Upper lobe of left lung (tissue), 4 donors: ENCODE results near the gene CITED4.

Source experiments
- CTCF ChIP-seq, 6 experiments: fragments of 450-650 bp in 4 of 6; fragments of 200-600 bp in 2 of 6; sonication (generic) in 2 of 6; IDR thresholded peaks; one replicate each; pipeline ENCODE4 v1.5.1; 2016 to 2019; ENCODE audit warnings: antibody characterized with exemption in 6 of 6
- EP300 ChIP-seq, 4 donors: sonication (generic); formaldehyde crosslinking; IDR thresholded peaks; one replicate each; pipeline ENCODE4 v1.5.1; 2017; ENCODE audit warnings: antibody characterized with exemption in 4 of 4, control low read depth in 2 of 4
- POLR2A ChIP-seq, 4 donors: fragments of 450-650 bp; IDR thresholded peaks; one replicate each; pipeline ENCODE4 v1.5.1; 2016 to 2017; ENCODE audit warnings: antibody characterized with exemption in 4 of 4, mild to moderate bottlenecking in 2 of 4
- POLR2AphosphoS5 ChIP-seq, 2 donors: sonication (generic); formaldehyde crosslinking; IDR thresholded peaks; one replicate each; pipeline ENCODE4 v1.5.1; 2017; ENCODE audit warnings: antibody characterized with exemption in 2 of 2

GRCh38 chr1:40817791-40818263, 44.3 kb downstream of the CITED4 start:
- no peak for TF ChIP-seq POLR2AphosphoS5 (IDR thresholded peaks at IDR 0.05)
- no peak for TF ChIP-seq CTCF (IDR thresholded peaks at IDR 0.05)
- no peak for TF ChIP-seq POLR2A (IDR thresholded peaks at IDR 0.05)
- no peak for TF ChIP-seq EP300 (IDR thresholded peaks at IDR 0.05)
